Subcutaneous adipose tissue (tissue), 4 donors: ENCODE data around the gene MB. TPM values are rescaled to one million over a fixed set of nuclear protein-coding genes. Genes with fewer than 3 reads are reported as not detected.

Source experiments
- total RNA-seq, 4 donors: library from RNA; depleted of rRNA; stranded (reverse); fragments of >200 nt; gene quantifications; one replicate each; pipeline ENCODE4 v1.1.0, GENCODE V29; 2016
- TF ChIP-seq, protein P1 (sequence below): fragments of 450-650 bp; IDR thresholded peaks from one replicate; pipeline ENCODE4 v1.5.1; 2016; ENCODE audit warnings: low read depth, mild to moderate bottlenecking, control low read depth, antibody characterized with exemption, moderate library complexity

Gene MB
- total RNA-seq, 4 donors from 2014 or later = not detected

DNA sequence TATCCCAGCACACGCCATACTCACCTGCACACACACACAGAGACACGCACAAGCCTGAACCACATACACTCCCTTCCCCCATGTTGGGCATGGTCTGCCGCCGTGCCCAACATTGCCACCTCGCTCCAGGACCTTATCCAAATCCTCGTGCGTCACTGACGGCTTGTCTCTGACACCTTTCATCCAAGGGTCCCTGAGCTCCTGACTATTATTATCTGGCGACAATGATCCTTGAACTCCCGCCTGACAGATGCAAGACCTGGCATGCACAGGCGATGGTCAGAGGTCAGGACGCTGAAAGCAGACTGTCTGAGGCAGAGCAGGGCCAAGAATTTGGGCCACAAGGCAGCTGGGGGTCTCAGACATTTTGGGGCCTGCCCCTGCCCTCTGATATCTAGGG, 4.2 kb downstream of the MB start:
- TF ChIP-seq, protein P1, sequence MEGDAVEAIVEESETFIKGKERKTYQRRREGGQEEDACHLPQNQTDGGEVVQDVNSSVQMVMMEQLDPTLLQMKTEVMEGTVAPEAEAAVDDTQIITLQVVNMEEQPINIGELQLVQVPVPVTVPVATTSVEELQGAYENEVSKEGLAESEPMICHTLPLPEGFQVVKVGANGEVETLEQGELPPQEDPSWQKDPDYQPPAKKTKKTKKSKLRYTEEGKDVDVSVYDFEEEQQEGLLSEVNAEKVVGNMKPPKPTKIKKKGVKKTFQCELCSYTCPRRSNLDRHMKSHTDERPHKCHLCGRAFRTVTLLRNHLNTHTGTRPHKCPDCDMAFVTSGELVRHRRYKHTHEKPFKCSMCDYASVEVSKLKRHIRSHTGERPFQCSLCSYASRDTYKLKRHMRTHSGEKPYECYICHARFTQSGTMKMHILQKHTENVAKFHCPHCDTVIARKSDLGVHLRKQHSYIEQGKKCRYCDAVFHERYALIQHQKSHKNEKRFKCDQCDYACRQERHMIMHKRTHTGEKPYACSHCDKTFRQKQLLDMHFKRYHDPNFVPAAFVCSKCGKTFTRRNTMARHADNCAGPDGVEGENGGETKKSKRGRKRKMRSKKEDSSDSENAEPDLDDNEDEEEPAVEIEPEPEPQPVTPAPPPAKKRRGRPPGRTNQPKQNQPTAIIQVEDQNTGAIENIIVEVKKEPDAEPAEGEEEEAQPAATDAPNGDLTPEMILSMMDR = no peak

DNA sequence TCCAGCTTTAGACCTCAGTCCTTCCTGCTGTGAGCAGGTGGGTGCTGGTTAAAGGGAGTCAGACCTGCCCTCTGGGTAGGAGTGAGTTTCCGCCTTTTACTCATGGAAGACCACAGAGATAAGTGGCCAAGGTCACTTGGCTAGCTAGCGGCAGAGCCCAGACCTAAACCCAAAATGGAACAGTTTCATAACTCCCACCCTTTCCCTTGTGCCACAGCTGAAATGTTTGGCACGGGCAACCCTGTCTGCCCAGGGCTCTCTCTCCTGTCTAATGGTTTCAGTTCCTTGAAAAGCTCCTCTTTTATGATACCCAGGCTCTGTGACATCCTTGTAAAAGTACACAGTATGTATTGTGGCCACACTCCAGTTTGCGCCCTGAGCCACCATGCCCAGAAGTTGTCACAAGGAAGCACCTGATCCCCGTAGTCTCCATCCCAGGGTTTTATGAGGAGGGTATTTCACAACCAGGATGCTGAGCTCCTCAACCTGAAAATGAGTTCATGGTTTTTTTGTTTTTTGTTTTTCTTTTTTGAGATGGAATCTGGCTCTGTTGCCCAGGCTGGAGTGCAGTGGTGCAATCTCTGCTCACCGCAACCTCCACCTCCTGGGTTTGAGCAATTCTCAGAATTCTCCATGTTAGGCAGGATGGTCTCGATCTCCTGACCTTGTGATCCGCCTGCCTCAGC, 5.1 kb downstream of the MB start:
- TF ChIP-seq, protein P1 = no peak

DNA sequence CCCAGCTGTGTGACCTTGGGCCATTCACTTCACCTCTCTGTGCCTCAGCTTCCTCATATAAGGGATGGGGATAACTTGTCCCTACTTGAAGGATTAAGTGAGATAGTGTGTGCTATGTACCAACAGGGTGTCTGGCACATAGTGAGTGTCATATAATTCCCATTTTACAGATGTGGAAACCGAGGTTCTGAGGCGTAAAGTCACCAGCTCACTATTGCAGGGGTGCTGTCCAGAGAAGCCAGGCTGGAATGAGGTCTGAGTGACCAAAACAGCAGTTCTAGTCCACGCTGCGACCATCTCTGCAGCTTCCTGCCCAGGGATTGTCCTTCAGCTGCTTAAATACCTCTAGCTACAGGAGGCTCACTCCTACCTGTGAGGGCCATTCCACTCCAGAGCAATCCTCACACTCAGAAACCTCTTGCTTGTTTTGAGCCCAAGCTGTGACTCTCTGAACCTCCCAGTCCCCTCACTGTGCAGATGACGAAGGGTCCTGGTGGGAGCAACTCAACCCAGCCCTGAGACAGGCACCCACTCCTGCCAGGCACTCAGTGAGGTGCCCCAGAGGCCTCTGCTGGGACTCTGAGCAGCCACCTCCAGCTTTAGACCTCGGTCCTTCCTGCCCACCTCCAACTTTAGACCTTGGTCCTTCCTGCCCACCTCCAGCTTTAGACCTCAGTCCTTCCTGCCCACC, 5.8 kb downstream of the MB start:
- TF ChIP-seq, protein P1 = no peak

DNA sequence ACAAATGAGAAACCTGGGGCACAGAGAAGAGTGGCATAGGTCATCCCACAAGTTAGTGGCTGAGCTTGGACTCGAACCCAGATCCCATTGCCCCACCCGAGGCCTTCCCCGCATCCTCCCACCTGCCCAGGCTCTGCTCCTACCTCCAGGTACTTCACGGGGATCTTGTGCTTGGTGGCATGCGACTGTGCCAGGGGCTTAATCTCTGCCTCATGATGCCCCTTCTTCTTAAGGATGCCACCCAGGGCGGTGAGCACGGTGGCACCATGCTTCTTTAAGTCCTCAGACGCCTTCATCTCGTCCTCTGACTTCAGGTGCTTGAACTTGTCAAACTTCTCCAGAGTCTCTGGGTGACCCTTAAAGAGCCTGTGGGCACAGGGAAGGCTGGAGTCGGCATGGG, 6.4 kb downstream of the MB start:
- TF ChIP-seq, protein P1 = no peak

DNA sequence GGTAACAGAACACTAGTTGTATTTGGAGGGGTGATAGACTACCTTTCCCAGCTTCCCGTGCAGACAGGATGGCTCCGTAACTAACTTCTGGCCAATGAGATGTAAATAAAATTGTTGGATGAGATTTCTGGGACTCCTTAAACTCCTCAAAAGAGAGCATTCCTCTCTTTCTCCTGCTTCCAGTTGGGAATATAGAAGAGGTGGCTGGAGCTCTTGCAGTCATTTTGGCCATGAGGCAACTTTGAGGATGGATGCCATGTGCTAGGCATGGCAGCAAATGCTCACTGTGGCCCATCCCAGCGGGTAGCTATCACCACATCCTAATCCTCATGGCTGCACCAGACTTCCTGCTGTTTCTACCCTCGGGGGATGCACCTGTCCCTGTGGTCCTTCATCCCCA, 7.4 kb downstream of the MB start:
- TF ChIP-seq, protein P1 = no peak

DNA sequence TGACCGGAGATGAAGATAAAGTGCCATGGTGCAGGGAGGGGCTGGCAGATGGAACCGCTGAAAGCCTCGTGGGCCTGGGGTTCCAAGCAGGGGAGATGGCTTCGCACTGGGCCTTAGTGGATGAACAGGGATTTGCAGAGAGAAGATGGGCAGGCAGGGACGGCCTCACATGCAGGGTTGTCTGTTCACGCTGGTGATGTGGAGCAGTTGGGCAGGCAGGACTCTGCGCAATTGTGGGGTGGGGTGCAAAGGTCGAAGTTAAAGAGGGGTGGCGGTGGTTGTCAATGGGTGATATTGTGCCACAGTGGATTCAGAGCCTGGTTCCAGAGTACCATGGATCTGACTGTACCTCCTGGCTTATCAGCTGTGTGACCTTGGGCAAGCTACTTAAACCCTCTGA, 7.9 kb downstream of the MB start:
- TF ChIP-seq, protein P1 = no peak

DNA sequence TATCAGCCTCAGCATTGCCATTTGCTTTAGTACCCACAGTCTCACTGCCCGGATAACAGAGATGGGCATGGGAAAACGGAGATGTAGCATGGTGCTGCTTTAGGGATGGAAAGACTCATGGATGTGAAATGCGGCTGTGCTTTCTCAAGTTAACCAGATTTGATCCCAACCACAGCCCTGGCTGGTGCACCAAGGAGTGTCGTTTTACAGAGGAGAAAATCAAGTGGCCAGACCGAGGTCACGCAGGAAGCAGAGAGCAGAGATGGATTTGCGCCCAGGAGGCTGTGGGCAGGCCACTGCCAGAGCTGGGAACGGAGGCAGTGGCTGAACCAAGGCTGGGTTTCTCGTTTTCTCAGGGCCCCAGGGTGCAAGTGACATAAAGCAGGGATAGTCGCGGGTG, 9.0 kb downstream of the MB start:
- TF ChIP-seq, protein P1 = no peak
